ENCODE measurements around the gene ATP7B. TPM values are rescaled to one million over a fixed set of nuclear protein-coding genes. Genes with fewer than 3 reads are reported as not detected.

Gene ATP7B
- total and polyA plus RNA-seq, 2 donors, result 1.2 to 1.8 TPM

GRCh38 chr13:52001120-52001731, 10.0 kb downstream of the ATP7B start:
- peak in 3 of 9 donors; percentile 13 to 50 (median 33) for DNase-seq (ENCODE audit: low read depth in 6 of 9, low spot score in 9 of 9)
- Histone ChIP-seq H3K27me3 (ENCODE audit: control insufficient read depth in 2 of 2, insufficient read depth in 1 of 2, low read length in 1 of 2) (no peaks in the 10 kb centered on the region), H3K36me3 (ENCODE audit: control insufficient read depth in 2 of 2, insufficient read depth in 2 of 2, low read length in 1 of 2) (no peaks in the 10 kb centered on the region), H3K4me1 (ENCODE audit: control insufficient read depth in 2 of 2, insufficient read depth in 2 of 2, low read length in 2 of 2) (peaks cover 0 to 7% of the 10 kb centered on the region in 2 donors), H3K4me3 (ENCODE audit: low read length in 2 of 2) (no peak overlapping the region), H3K27ac (ENCODE audit: low read depth in 1 of 2, low read length in 1 of 2) (no peak overlapping the region), H3K9me3 (ENCODE audit: control insufficient read depth in 2 of 2, insufficient read depth in 1 of 2, low read length in 1 of 2) (no peaks in the 10 kb centered on the region)
- 69% methylated on average over 3 of the region's 3 CpGs for WGBS

GRCh38 chr13:51999921-52000320, 11.3 kb downstream of the ATP7B start:
- no peak for DNase-seq (ENCODE audit: low read depth in 6 of 9, low spot score in 9 of 9)
- Histone ChIP-seq H3K27ac (ENCODE audit: low read depth in 1 of 2, low read length in 1 of 2) (no peak overlapping the region), H3K36me3 (ENCODE audit: control insufficient read depth in 2 of 2, insufficient read depth in 2 of 2, low read length in 1 of 2) (no peaks in the 10 kb centered on the region), H3K27me3 (ENCODE audit: control insufficient read depth in 2 of 2, insufficient read depth in 1 of 2, low read length in 1 of 2) (no peaks in the 10 kb centered on the region), H3K4me1 (ENCODE audit: control insufficient read depth in 2 of 2, insufficient read depth in 2 of 2, low read length in 2 of 2) (peaks cover 0 to 7% of the 10 kb centered on the region in 2 donors), H3K4me3 (ENCODE audit: low read length in 2 of 2) (no peak overlapping the region), H3K9me3 (ENCODE audit: control insufficient read depth in 2 of 2, insufficient read depth in 1 of 2, low read length in 1 of 2) (no peaks in the 10 kb centered on the region)
- WGBS, result 92% methylated on average over 1 of the region's 1 CpG

- no peak for DNase-seq (ENCODE audit: low read depth in 6 of 9, low spot score in 9 of 9)
- Histone ChIP-seq H3K27ac (ENCODE audit: low read depth in 1 of 2, low read length in 1 of 2) (no peak overlapping the region), H3K4me3 (ENCODE audit: low read length in 2 of 2) (no peak overlapping the region), H3K4me1 (ENCODE audit: control insufficient read depth in 2 of 2, insufficient read depth in 2 of 2, low read length in 2 of 2) (peaks cover 0 to 7% of the 10 kb centered on the region in 2 donors), H3K27me3 (ENCODE audit: control insufficient read depth in 2 of 2, insufficient read depth in 1 of 2, low read length in 1 of 2) (no peaks in the 10 kb centered on the region), H3K9me3 (ENCODE audit: control insufficient read depth in 2 of 2, insufficient read depth in 1 of 2, low read length in 1 of 2) (no peaks in the 10 kb centered on the region), H3K36me3 (ENCODE audit: control insufficient read depth in 2 of 2, insufficient read depth in 2 of 2, low read length in 1 of 2) (no peaks in the 10 kb centered on the region)
- 94% methylated on average over 13 of the region's 13 CpGs for WGBS
Observed at GRCh38 chr13:51999510-51999911, 11.7 kb downstream of the ATP7B start.

- 84% methylated on average over 6 of the region's 6 CpGs for WGBS
- Histone ChIP-seq H3K4me3 (ENCODE audit: low read length in 2 of 2) (no peak overlapping the region), H3K27ac (ENCODE audit: low read depth in 1 of 2, low read length in 1 of 2) (no peak overlapping the region), H3K36me3 (ENCODE audit: control insufficient read depth in 2 of 2, insufficient read depth in 2 of 2, low read length in 1 of 2) (no peaks in the 10 kb centered on the region), H3K27me3 (ENCODE audit: control insufficient read depth in 2 of 2, insufficient read depth in 1 of 2, low read length in 1 of 2) (no peaks in the 10 kb centered on the region), H3K4me1 (ENCODE audit: control insufficient read depth in 2 of 2, insufficient read depth in 2 of 2, low read length in 2 of 2) (peaks cover 0 to 7% of the 10 kb centered on the region in 2 donors), H3K9me3 (ENCODE audit: control insufficient read depth in 2 of 2, insufficient read depth in 1 of 2, low read length in 1 of 2) (no peaks in the 10 kb centered on the region)
- DNase-seq (ENCODE audit: low read depth in 6 of 9, low spot score in 9 of 9), result no peak
Observed at GRCh38 chr13:51998723-51999509, 12.3 kb downstream of the ATP7B start.

GRCh38 chr13:51997641-51998330, 13.5 kb downstream of the ATP7B start:
- DNase-seq (ENCODE audit: low read depth in 6 of 9, low spot score in 9 of 9), result no peak
- Histone ChIP-seq H3K27me3 (ENCODE audit: control insufficient read depth in 2 of 2, insufficient read depth in 1 of 2, low read length in 1 of 2) (no peaks in the 10 kb centered on the region), H3K9me3 (ENCODE audit: control insufficient read depth in 2 of 2, insufficient read depth in 1 of 2, low read length in 1 of 2) (no peaks in the 10 kb centered on the region), H3K36me3 (ENCODE audit: control insufficient read depth in 2 of 2, insufficient read depth in 2 of 2, low read length in 1 of 2) (no peaks in the 10 kb centered on the region), H3K4me3 (ENCODE audit: low read length in 2 of 2) (no peak overlapping the region), H3K4me1 (ENCODE audit: control insufficient read depth in 2 of 2, insufficient read depth in 2 of 2, low read length in 2 of 2) (peaks cover 0 to 7% of the 10 kb centered on the region in 2 donors), H3K27ac (ENCODE audit: low read depth in 1 of 2, low read length in 1 of 2) (no peak overlapping the region)
- 95% methylated on average over 8 of the region's 8 CpGs for WGBS

- Histone ChIP-seq H3K27me3 (ENCODE audit: control insufficient read depth in 2 of 2, insufficient read depth in 1 of 2, low read length in 1 of 2) (no peaks in the 10 kb centered on the region), H3K27ac (ENCODE audit: low read depth in 1 of 2, low read length in 1 of 2) (no peak overlapping the region), H3K9me3 (ENCODE audit: control insufficient read depth in 2 of 2, insufficient read depth in 1 of 2, low read length in 1 of 2) (no peaks in the 10 kb centered on the region), H3K4me3 (ENCODE audit: low read length in 2 of 2) (no peak overlapping the region), H3K4me1 (ENCODE audit: control insufficient read depth in 2 of 2, insufficient read depth in 2 of 2, low read length in 2 of 2) (peaks cover 0 to 7% of the 10 kb centered on the region in 2 donors), H3K36me3 (ENCODE audit: control insufficient read depth in 2 of 2, insufficient read depth in 2 of 2, low read length in 1 of 2) (no peaks in the 10 kb centered on the region)
- over 99% methylated on average over 2 of the region's 2 CpGs for WGBS
- no peak for DNase-seq (ENCODE audit: low read depth in 6 of 9, low spot score in 9 of 9)
Observed at GRCh38 chr13:51997186-51997585, 14.1 kb downstream of the ATP7B start.

- H3K4me3 ChIP-seq (ENCODE audit: low read length in 2 of 2), result no peak overlapping the region
- no peak for DNase-seq (ENCODE audit: low read depth in 6 of 9, low spot score in 9 of 9)
- no peaks in the 10 kb centered on the region for H3K27me3 ChIP-seq (ENCODE audit: control insufficient read depth in 2 of 2, insufficient read depth in 1 of 2, low read length in 1 of 2)
- no peaks in the 10 kb centered on the region for H3K9me3 ChIP-seq (ENCODE audit: control insufficient read depth in 2 of 2, insufficient read depth in 1 of 2, low read length in 1 of 2)
- H3K27ac ChIP-seq (ENCODE audit: low read depth in 1 of 2, low read length in 1 of 2), result no peak overlapping the region
- peaks cover 0 to 7% of the 10 kb centered on the region in 2 donors for H3K4me1 ChIP-seq (ENCODE audit: control insufficient read depth in 2 of 2, insufficient read depth in 2 of 2, low read length in 2 of 2)
- 96% methylated on average over 4 of the region's 4 CpGs for WGBS
- H3K36me3 ChIP-seq (ENCODE audit: control insufficient read depth in 2 of 2, insufficient read depth in 2 of 2, low read length in 1 of 2), result no peaks in the 10 kb centered on the region
Observed at GRCh38 chr13:51996641-51997040, 14.6 kb downstream of the ATP7B start.

GRCh38 chr13:51995677-51996551, 15.3 kb downstream of the ATP7B start:
- Histone ChIP-seq H3K36me3 (ENCODE audit: control insufficient read depth in 2 of 2, insufficient read depth in 2 of 2, low read length in 1 of 2) (no peaks in the 10 kb centered on the region), H3K4me1 (ENCODE audit: control insufficient read depth in 2 of 2, insufficient read depth in 2 of 2, low read length in 2 of 2) (peaks cover 0 to 7% of the 10 kb centered on the region in 2 donors), H3K4me3 (ENCODE audit: low read length in 2 of 2) (no peak overlapping the region), H3K27me3 (ENCODE audit: control insufficient read depth in 2 of 2, insufficient read depth in 1 of 2, low read length in 1 of 2) (no peaks in the 10 kb centered on the region), H3K9me3 (ENCODE audit: control insufficient read depth in 2 of 2, insufficient read depth in 1 of 2, low read length in 1 of 2) (no peaks in the 10 kb centered on the region), H3K27ac (ENCODE audit: low read depth in 1 of 2, low read length in 1 of 2) (no peak overlapping the region)
- no peak for DNase-seq (ENCODE audit: low read depth in 6 of 9, low spot score in 9 of 9)
- 59% methylated on average over 9 of the region's 9 CpGs for WGBS

All from thymus (tissue), 11 donors.